Trophoblast cell (in vitro differentiated cells and primary cell): ENCODE data around the gene CAD.

Experiments
- DNase-seq, 2 donors: peaks; one replicate each; pipeline ENCODE4 v3.0.0-alpha.2; 2016
- H2AFZ ChIP-seq: 2 replicates; pipeline ENCODE4 v1.6.1; 2013; ENCODE audit warnings: low read length, moderate library complexity, mild to moderate bottlenecking; ENCODE audit not compliant: insufficient read depth, poor library complexity
- H2AK5ac ChIP-seq: 2 replicates; pipeline ENCODE4 v1.6.1; 2013; ENCODE audit warnings: mild to moderate bottlenecking, low read length
- H2BK120ac ChIP-seq: 2 replicates; pipeline ENCODE4 v1.6.1; 2013; ENCODE audit warnings: low read length, mild to moderate bottlenecking, moderate library complexity; ENCODE audit not compliant: insufficient read depth, poor library complexity
- H2BK12ac ChIP-seq: 2 replicates; pipeline ENCODE4 v1.6.1; 2013; ENCODE audit warnings: mild to moderate bottlenecking, low read length, moderate library complexity
- H2BK5ac ChIP-seq: 2 replicates; pipeline ENCODE4 v1.6.1; 2013; ENCODE audit warnings: low read length, low read depth, moderate library complexity, mild to moderate bottlenecking; ENCODE audit not compliant: poor library complexity
- H3K14ac ChIP-seq: 2 replicates; pipeline ENCODE4 v1.6.1; 2013; ENCODE audit warnings: mild to moderate bottlenecking, low read length
- H3K18ac ChIP-seq: 2 replicates; pipeline ENCODE4 v1.6.1; 2013; ENCODE audit warnings: mild to moderate bottlenecking, low read length
- H3K23ac ChIP-seq: 2 replicates; pipeline ENCODE4 v1.6.1; 2013; ENCODE audit warnings: low read length
- H3K27ac ChIP-seq: 2 replicates; pipeline ENCODE4 v1.5.1; 2013; ENCODE audit warnings: low read depth, mild to moderate bottlenecking, inconsistent platforms, low read length, moderate library complexity
- H3K27me3 ChIP-seq: 2 replicates; pipeline ENCODE4 v1.6.1; 2013; ENCODE audit warnings: inconsistent platforms, mild to moderate bottlenecking, low read length, moderate library complexity; ENCODE audit not compliant: insufficient read depth
- H3K36me3 ChIP-seq, 2 experiments: 1 replicate in 1 of 2; 2 replicates in 1 of 2; pipeline ENCODE4 v1.6.1; 2013; ENCODE audit warnings: low read length in 2 of 2, mild to moderate bottlenecking in 2 of 2, moderate library complexity in 1 of 2; ENCODE audit not compliant: insufficient read depth in 2 of 2, control insufficient read depth in 1 of 2
- H3K4ac ChIP-seq: 2 replicates; pipeline ENCODE4 v1.6.1; 2013; ENCODE audit warnings: low read depth, mild to moderate bottlenecking, low read length, moderate library complexity
- H3K4me1 ChIP-seq, 2 experiments: 1 replicate in 1 of 2; 2 replicates in 1 of 2; pipeline ENCODE4 v1.6.1; 2013; ENCODE audit warnings: low read length in 2 of 2, mild to moderate bottlenecking in 2 of 2, moderate library complexity in 1 of 2; ENCODE audit not compliant: insufficient read depth in 2 of 2, control insufficient read depth in 1 of 2
- H3K4me2 ChIP-seq: 2 replicates; pipeline ENCODE4 v1.6.1; 2013; ENCODE audit warnings: inconsistent platforms, mild to moderate bottlenecking, low read length, moderate library complexity
- H3K4me3 ChIP-seq: 2 replicates; pipeline ENCODE4 v1.5.1; 2013; ENCODE audit warnings: mild to moderate bottlenecking, low read depth, low read length, inconsistent platforms
- H3K79me1 ChIP-seq: one replicate; pipeline ENCODE4 v1.6.1; 2013; ENCODE audit warnings: low read length
- H3K79me2 ChIP-seq: 2 replicates; pipeline ENCODE4 v1.6.1; 2013; ENCODE audit warnings: low read length, mild to moderate bottlenecking; ENCODE audit not compliant: control insufficient read depth, insufficient read depth, poor library complexity
- H3K9ac ChIP-seq: 2 replicates; pipeline ENCODE4 v1.6.1; 2013; ENCODE audit warnings: mild to moderate bottlenecking, low read length
- H3K9me3 ChIP-seq: 2 replicates; pipeline ENCODE4 v1.6.1; 2013; ENCODE audit warnings: low read depth, mild to moderate bottlenecking, control low read depth, inconsistent platforms, low read length; ENCODE audit not compliant: insufficient read depth
- H4K12ac ChIP-seq: 2 replicates; pipeline ENCODE4 v1.6.1; 2013; ENCODE audit warnings: low read depth, mild to moderate bottlenecking, low read length, moderate library complexity
- H4K8ac ChIP-seq: 2 replicates; pipeline ENCODE4 v1.6.1; 2013; ENCODE audit warnings: low read depth, mild to moderate bottlenecking, low read length, moderate library complexity
- H4K91ac ChIP-seq: one replicate; pipeline ENCODE4 v1.6.1; 2013; ENCODE audit warnings: low read depth, mild to moderate bottlenecking, low read length, moderate library complexity
- WGBS: extraction: QIAGEN DNeasy Blood & Tissue Kit; methylation state at CpG from one replicate; pipeline ENCODE4 v1.1.7; 2013; ENCODE audit warnings: missing lambda C conversion rate; ENCODE audit not compliant: insufficient read length, insufficient coverage; ENCODE audit errors: extremely low coverage; 5-methylcytosine and 5-hydroxymethylcytosine counted together

Gene CAD

GRCh38 chr2:27290549-27290948 is 73.4 kb downstream of the CAD start:
- Histone ChIP-seq H3K36me3 (no peaks in the 10 kb centered on the region), H3K79me1 (no peaks in the 10 kb centered on the region), H3K14ac (no peak overlapping the region), H3K4ac (no peak overlapping the region), H3K79me2 (no peaks in the 10 kb centered on the region), H3K4me1 (no peaks in the 10 kb centered on the region), H3K9ac (no peak overlapping the region), H3K27me3 (no peaks in the 10 kb centered on the region), H2AK5ac (no peak overlapping the region), H2BK5ac (no peak overlapping the region), H4K8ac (no peak overlapping the region), H3K9me3 (no peaks in the 10 kb centered on the region), H3K4me3 (no peak overlapping the region), H2BK12ac (no peak overlapping the region), H3K23ac (no peak overlapping the region), H2BK120ac (no peak overlapping the region), H4K12ac (no peak overlapping the region), H3K4me2 (no peak overlapping the region), H2AFZ (no peak overlapping the region), H3K27ac (no peak overlapping the region), H4K91ac (no peak overlapping the region), H3K18ac (no peak overlapping the region)
- DNase-seq = no peak
- no CpG with 5 or more reads among the region's 5 CpGs for WGBS

GRCh38 chr2:27291865-27292264 is 74.7 kb downstream of the CAD start:
- Histone ChIP-seq H2BK5ac (no peak overlapping the region), H3K9ac (no peak overlapping the region), H3K18ac (no peak overlapping the region), H3K79me1 (no peaks in the 10 kb centered on the region), H4K8ac (no peak overlapping the region), H4K12ac (no peak overlapping the region), H4K91ac (no peak overlapping the region), H2BK12ac (no peak overlapping the region), H3K27me3 (no peaks in the 10 kb centered on the region), H3K4ac (no peak overlapping the region), H3K4me3 (no peak overlapping the region), H3K27ac (no peak overlapping the region), H3K14ac (no peak overlapping the region), H2BK120ac (no peak overlapping the region), H3K4me1 (no peaks in the 10 kb centered on the region), H3K4me2 (no peak overlapping the region), H2AK5ac (no peak overlapping the region), H3K9me3 (no peaks in the 10 kb centered on the region), H2AFZ (no peak overlapping the region), H3K23ac (no peak overlapping the region), H3K79me2 (no peaks in the 10 kb centered on the region), H3K36me3 (no peaks in the 10 kb centered on the region)
- no CpG with 5 or more reads among the region's 6 CpGs for WGBS
- DNase-seq = peak in 1 of 2 donors; percentile 18
